Measurements from ENCODE around the gene CABP4. TPM values are rescaled to one million over a fixed set of nuclear protein-coding genes. Genes with fewer than 3 reads are reported as not detected.

Gene CABP4
- total RNA-seq, 1 experiment from 2014 or later, result not detected

- TF ChIP-seq ZNF512 (CRISPR knock-in tag; IDR thresholded peaks at IDR 0.05; ENCODE audit: borderline replicate concordance), result no peak
- TF ChIP-seq OVOL2 (CRISPR knock-in tag; IDR thresholded peaks at IDR 0.05; ENCODE audit: borderline replicate concordance), result no peak
- TF ChIP-seq USF2 (CRISPR knock-in tag; IDR thresholded peaks at IDR 0.05), result no peak
- no peak for TF ChIP-seq CTCF (IDR thresholded peaks at IDR 0.05)
- no peak for TF ChIP-seq MAX (CRISPR knock-in tag; IDR thresholded peaks at IDR 0.05)
- no peak for TF ChIP-seq ATF2 (CRISPR knock-in tag; IDR thresholded peaks at IDR 0.05; ENCODE audit: borderline replicate concordance, low read depth)
- TF ChIP-seq ZNF416 (CRISPR knock-in tag; IDR thresholded peaks at IDR 0.05), result no peak
- TF ChIP-seq USF1 (CRISPR knock-in tag; IDR thresholded peaks at IDR 0.05), result no peak
- no peak for TF ChIP-seq ZNF671 (CRISPR knock-in tag; IDR thresholded peaks at IDR 0.05)
- no peak for TF ChIP-seq ZNF281 (CRISPR knock-in tag; IDR thresholded peaks at IDR 0.05)
- no peak for TF ChIP-seq SMAD3 (CRISPR knock-in tag; IDR thresholded peaks at IDR 0.05; ENCODE audit: borderline replicate concordance)
- TF ChIP-seq TP53 (CRISPR knock-in tag; IDR thresholded peaks at IDR 0.05), result no peak
- no peak for TF ChIP-seq NR3C1 (CRISPR knock-in tag; conservative IDR thresholded peaks at IDR 0.05; ENCODE audit: low read depth)
- ChIA-PET POLR2A (no interaction called here), CTCF (interaction anchor here (1.7 kb wide), 1 partner anchor 85 kb away, joined by 3 read pairs; the partner anchor contains the start of gene PPP1CA)
- Mint-ChIP-seq H3K36me3 (peaks cover 10% of the 10 kb centered on the region; the same call in 1 of the 2 replicates), H3K4me1 (peaks cover 19% of the 10 kb centered on the region), H3K27me3 (ENCODE audit: low read depth) (peaks cover 26% of the 10 kb centered on the region), H3K27ac (no peak overlapping the region), H3K4me3 (no peak overlapping the region), H3K9me3 (no peaks in the 10 kb centered on the region)
- no peak for DNase-seq (ENCODE audit: low spot score)
- ATAC-seq, result no peak
These were observed 31.5 kb downstream of the CABP4 start for GRCh38 chr11:67486481-67487195.

- H3K27me3 Mint-ChIP-seq (ENCODE audit: low read depth), result peaks cover 6% of the 10 kb centered on the region
- POLR2A ChIA-PET, result no interaction called here
- DNase-seq (ENCODE audit: low spot score) (no peak), ATAC-seq (no peak)
- H3K27ac Mint-ChIP-seq, result no peak overlapping the region
- H3K9me3 Mint-ChIP-seq, result no peaks in the 10 kb centered on the region
- CTCF ChIA-PET, result no interaction called here
- no peak overlapping the region for H3K4me3 Mint-ChIP-seq
- peaks cover 10% of the 10 kb centered on the region for H3K4me1 Mint-ChIP-seq
- peaks cover 10% of the 10 kb centered on the region; the same call in 1 of the 2 replicates for H3K36me3 Mint-ChIP-seq
- no peak for TF ChIP-seq ZNF263 (CRISPR knock-in tag; IDR thresholded peaks at IDR 0.05; ENCODE audit: low read depth)
- no peak for TF ChIP-seq NFATC4 (CRISPR knock-in tag; IDR thresholded peaks at IDR 0.05)
- no peak for TF ChIP-seq PRRX2 (CRISPR knock-in tag; IDR thresholded peaks at IDR 0.05)
- TF ChIP-seq ZMAT4 (CRISPR knock-in tag; IDR thresholded peaks at IDR 0.05), result no peak
- no peak for TF ChIP-seq ZNF671 (CRISPR knock-in tag; IDR thresholded peaks at IDR 0.05)
- TF ChIP-seq TEAD1 (CRISPR knock-in tag; IDR thresholded peaks at IDR 0.05), result no peak
- no peak for TF ChIP-seq CDX4 (CRISPR knock-in tag; IDR thresholded peaks at IDR 0.05; ENCODE audit: borderline replicate concordance)
- TF ChIP-seq FOXP4 (CRISPR knock-in tag; IDR thresholded peaks at IDR 0.05), result no peak
- no peak for TF ChIP-seq RORB (CRISPR knock-in tag; IDR thresholded peaks at IDR 0.05)
These were observed 34.2 kb downstream of the CABP4 start for GRCh38 chr11:67489203-67489884.
